ENCODE data around the gene EIF1B. TPM values are rescaled to one million over a fixed set of nuclear protein-coding genes. Genes with fewer than 3 reads are reported as not detected.

EIF1B gene
- total RNA-seq, 1 experiment from 2014 or later, result 33.6 TPM

DNA sequence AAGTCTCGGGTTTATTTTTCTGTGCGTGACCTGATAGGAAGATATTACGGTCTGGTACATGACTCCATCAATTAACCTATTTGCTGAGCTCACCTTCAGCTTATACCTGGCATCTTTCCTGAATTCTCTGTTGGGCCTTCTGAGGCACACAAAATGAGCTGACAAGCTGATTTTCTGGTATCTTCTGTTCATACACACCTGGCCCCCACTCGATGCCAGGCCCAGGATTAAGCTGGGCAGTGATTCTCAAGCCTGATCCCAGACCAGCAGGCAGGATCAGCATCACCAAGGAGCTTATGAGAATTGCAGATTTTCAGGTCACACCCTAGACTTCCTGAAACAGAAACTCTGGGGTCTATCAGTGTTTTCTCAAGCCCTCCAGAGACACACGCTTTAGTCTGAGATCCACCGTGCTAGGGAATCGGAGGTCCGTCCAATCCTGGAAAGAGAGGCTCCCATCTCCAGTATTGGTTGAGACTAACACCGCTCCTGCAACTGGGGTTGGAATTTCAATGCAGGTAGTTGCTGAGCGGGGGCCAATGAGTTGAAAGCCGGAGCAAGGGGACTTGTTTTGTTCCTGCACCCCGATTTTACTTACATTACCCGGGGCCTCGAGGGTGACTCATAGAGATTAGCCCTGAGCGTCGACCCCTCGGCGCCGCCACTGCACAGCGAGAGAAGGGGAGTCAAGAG lies 636 bp upstream of the EIF1B start:
- Histone ChIP-seq H3K27ac (ENCODE audit: low read depth, low read length) (peak overlapping the region; percentile 42; the same call in 1 of the 2 replicates), H2AFZ (ENCODE audit: low read depth, low read length, poor library complexity, severe bottlenecking) (no peak overlapping the region), H3K9me3 (ENCODE audit: control insufficient read depth in 1 of 2, insufficient read depth in 1 of 2, low read depth in 1 of 2, low read length in 2 of 2) (no peaks in the 10 kb centered on the region), H3K36me3 (ENCODE audit: control insufficient read depth in 1 of 2, insufficient read depth in 2 of 2, low read length in 2 of 2) (peaks cover 13 to 19% of the 10 kb centered on the region in 2 experiments; a peak in 3 of 4 replicates), H3K9ac (ENCODE audit: low read length) (peak overlapping the region; percentile 63), H3K4me2 (ENCODE audit: low read length) (peak overlapping the region; percentile 73), H3K27me3 (ENCODE audit: insufficient read depth, low read length) (no peaks in the 10 kb centered on the region), H3K4me3 (replicated peaks in 1 of 2; ENCODE audit: low read depth in 1 of 2, low read length in 2 of 2) (peak overlapping the region; percentile 81 to 89), H4K20me1 (ENCODE audit: insufficient read depth) (no peaks in the 10 kb centered on the region), H3K79me2 (ENCODE audit: insufficient read depth, low read length) (peaks cover 19% of the 10 kb centered on the region), H3K9me2 (ENCODE audit: insufficient read depth) (no peaks in the 10 kb centered on the region), H3K4me1 (ENCODE audit: control insufficient read depth in 1 of 2, insufficient read depth in 2 of 2, low read length in 2 of 2) (peaks cover 0 to 14% of the 10 kb centered on the region in 2 experiments; a peak in 2 of 4 replicates)
- TSS peak; percentile 64 for BruUV-seq (replicated peaks)
- DNase-seq (ENCODE audit: low read depth, low spot score) (no peak), ATAC-seq (no peak; the same call in 1 of the 2 replicates)
- intact Hi-C loops (cut with micrococcal nuclease), result loop anchor here (2.0 kb wide), 1 partner anchor 116 kb away; no protein-coding TSS in a partner anchor
- CTCF ChIA-PET, result interaction anchor here (0.6 to 1.6 kb wide), 11 partner anchors 8 to 581 kb away, joined by 3 to 32 read pairs (median 4); partner anchors contain the start of gene ZNF620
- RAD21 ChIA-PET (ENCODE audit: low non-redundant PET in 1 of 2, low total read pairs in 2 of 2, uncharacterized antibody in 2 of 2, unreplicated experiment in 2 of 2), result interaction anchor here in 1 of 2 experiments (0.6 kb wide), 1 partner anchor 117 kb away, joined by 3 read pairs; no protein-coding TSS in a partner anchor
- TF ChIP-seq CEBPB (IDR thresholded peaks at IDR 0.05; ENCODE audit: low read depth) (no peak), SRF (IDR thresholded peaks at IDR 0.05; ENCODE audit: low read depth) (no peak), ZFX (IDR thresholded peaks at IDR 0.05) (no peak), RAD21 (IDR thresholded peaks at IDR 0.05; ENCODE audit: low read depth) (no peak), SIN3A (IDR thresholded peaks at IDR 0.05; ENCODE audit: low read depth) (no peak), POLR2A (IDR thresholded peaks at IDR 0.05; ENCODE audit: borderline replicate concordance, extremely low read depth, insufficient read depth, insufficient read length) (no peak), POLR2AphosphoS5 (IDR thresholded peaks at IDR 0.05; ENCODE audit: low read depth, low read length) (no peak), YY1 (IDR thresholded peaks at IDR 0.05; ENCODE audit: extremely low read depth, insufficient replicate concordance, low read depth, low read length) (no peak)
- TF ChIP-seq, protein P1, sequence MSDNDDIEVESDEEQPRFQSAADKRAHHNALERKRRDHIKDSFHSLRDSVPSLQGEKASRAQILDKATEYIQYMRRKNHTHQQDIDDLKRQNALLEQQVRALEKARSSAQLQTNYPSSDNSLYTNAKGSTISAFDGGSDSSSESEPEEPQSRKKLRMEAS (IDR thresholded peaks at IDR 0.05), result no peak; the same call in 1 of the 2 replicates
- POLR2A ChIA-PET, result interaction anchor here (1.8 kb wide), 1 partner anchor 117 kb away, joined by 9 read pairs; no protein-coding TSS in a partner anchor
